H1 (cell line): ENCODE results near the gene IL16.

Source experiments
- ASH2L ChIP-seq: fragments of 200-600, 300-600 bp; sonication (generic); IDR thresholded peaks from one replicate; pipeline ENCODE4 v1.7.1; 2017; ENCODE audit warnings: low read length
- CBX5 ChIP-seq: fragments of 300-800, 300-1000 bp; sonication (generic); IDR thresholded peaks from 2 replicates; pipeline ENCODE4 v1.7.1; 2016; ENCODE audit warnings: antibody characterized with exemption, low read length, low read depth
- EGR1 ChIP-seq: IDR thresholded peaks from 2 replicates; pipeline ENCODE4 v1.6.1; 2011; ENCODE audit warnings: low read depth, low read length, borderline replicate concordance
- EZH2 ChIP-seq: fragments of 200-600 bp; sonication (generic); IDR thresholded peaks from 2 replicates; pipeline ENCODE4 v1.7.1; 2012; ENCODE audit warnings: low read depth, mild to moderate bottlenecking, moderate library complexity, low read length, inconsistent platforms; ENCODE audit not compliant: severe bottlenecking
- FOSL1 ChIP-seq: IDR thresholded peaks from 2 replicates; pipeline ENCODE4 v1.6.1; 2011; ENCODE audit warnings: mild to moderate bottlenecking, low read depth, low read length, moderate library complexity; ENCODE audit not compliant: insufficient read depth
- GABPA ChIP-seq: IDR thresholded peaks from 2 replicates; pipeline ENCODE4 v1.6.1; 2011; ENCODE audit warnings: mild to moderate bottlenecking, low read length, moderate library complexity, borderline replicate concordance; ENCODE audit not compliant: insufficient read depth
- NRF1 ChIP-seq: IDR thresholded peaks from 2 replicates; pipeline ENCODE4 v1.6.1; 2011; ENCODE audit warnings: mild to moderate bottlenecking, low read depth, low read length, improper control_type of control experiment
- POLR2A ChIP-seq, 2 experiments: IDR thresholded peaks; 1 replicate in 1 of 2; 2 replicates in 1 of 2; pipeline ENCODE4 v1.6.1; 2011; ENCODE audit warnings: low read depth in 2 of 2, low read length in 2 of 2, mild to moderate bottlenecking in 2 of 2; ENCODE audit errors: control extremely low read depth in 1 of 2
- TAF1 ChIP-seq: IDR thresholded peaks from 2 replicates; pipeline ENCODE4 v1.6.1; 2011; ENCODE audit warnings: mild to moderate bottlenecking, low read depth, low read length
- TF ChIP-seq, protein P1 (sequence below), 3 experiments: IDR thresholded peaks; 1 replicate in 2 of 3; 2 replicates in 1 of 3; pipeline versions ENCODE4 v1.5.1 to v1.6.1; 2011; ENCODE audit warnings: low read length in 3 of 3, mild to moderate bottlenecking in 3 of 3, inconsistent platforms in 2 of 3, low read depth in 1 of 3, moderate library complexity in 1 of 3; ENCODE audit not compliant: insufficient read depth in 1 of 3; ENCODE audit errors: control extremely low read depth in 1 of 3

DNA sequence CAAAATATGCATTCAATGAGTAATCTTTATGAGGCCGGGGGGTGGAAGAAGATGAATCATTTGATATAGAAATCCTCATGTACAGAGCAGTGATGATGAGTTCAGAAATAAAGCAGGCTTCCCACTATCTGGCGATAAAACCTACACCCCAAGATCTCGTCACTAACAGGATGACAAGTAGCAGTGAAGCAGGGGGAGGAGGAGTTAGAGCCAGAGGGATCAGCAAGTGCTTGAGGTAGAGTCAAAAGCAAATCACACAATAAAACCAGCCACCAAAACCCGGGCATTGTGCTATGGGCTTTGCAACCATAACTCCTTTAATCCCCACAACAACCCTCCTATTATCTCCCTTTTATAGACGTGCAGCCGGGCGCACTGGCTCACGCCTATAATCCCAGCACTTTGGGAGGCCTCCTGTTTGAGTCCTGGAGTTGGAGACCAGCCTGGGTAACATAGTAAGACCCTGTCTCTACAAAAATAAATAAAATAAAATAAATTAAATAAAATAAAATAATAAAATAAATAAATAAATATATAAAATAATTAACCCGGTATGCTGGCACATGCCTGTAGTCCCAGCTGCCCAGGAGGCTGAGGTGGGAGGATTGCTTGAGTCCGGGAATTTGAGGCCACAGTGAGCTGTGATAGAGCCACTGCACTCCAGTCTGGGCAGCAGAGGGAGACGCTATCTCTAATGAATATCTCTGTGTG lies 74.3 kb downstream of the IL16 start:
- no peak for TF ChIP-seq POLR2A (IDR thresholded peaks at IDR 0.05; ENCODE audit: control extremely low read depth in 1 of 2, low read depth in 2 of 2, low read length in 2 of 2)
- TF ChIP-seq EZH2 = no peak
- no peak for TF ChIP-seq GABPA
- TF ChIP-seq, protein P1, sequence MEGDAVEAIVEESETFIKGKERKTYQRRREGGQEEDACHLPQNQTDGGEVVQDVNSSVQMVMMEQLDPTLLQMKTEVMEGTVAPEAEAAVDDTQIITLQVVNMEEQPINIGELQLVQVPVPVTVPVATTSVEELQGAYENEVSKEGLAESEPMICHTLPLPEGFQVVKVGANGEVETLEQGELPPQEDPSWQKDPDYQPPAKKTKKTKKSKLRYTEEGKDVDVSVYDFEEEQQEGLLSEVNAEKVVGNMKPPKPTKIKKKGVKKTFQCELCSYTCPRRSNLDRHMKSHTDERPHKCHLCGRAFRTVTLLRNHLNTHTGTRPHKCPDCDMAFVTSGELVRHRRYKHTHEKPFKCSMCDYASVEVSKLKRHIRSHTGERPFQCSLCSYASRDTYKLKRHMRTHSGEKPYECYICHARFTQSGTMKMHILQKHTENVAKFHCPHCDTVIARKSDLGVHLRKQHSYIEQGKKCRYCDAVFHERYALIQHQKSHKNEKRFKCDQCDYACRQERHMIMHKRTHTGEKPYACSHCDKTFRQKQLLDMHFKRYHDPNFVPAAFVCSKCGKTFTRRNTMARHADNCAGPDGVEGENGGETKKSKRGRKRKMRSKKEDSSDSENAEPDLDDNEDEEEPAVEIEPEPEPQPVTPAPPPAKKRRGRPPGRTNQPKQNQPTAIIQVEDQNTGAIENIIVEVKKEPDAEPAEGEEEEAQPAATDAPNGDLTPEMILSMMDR (IDR thresholded peaks at IDR 0.05; ENCODE audit: control extremely low read depth in 1 of 3, insufficient read depth in 1 of 3, low read depth in 1 of 3, low read length in 3 of 3) = no peak
- TF ChIP-seq TAF1 = no peak
- no peak for TF ChIP-seq FOSL1
- no peak for TF ChIP-seq ASH2L
- no peak for TF ChIP-seq CBX5
- no peak for TF ChIP-seq NRF1
- no peak for TF ChIP-seq EGR1
